PC-3 (cell line): ENCODE results near the gene WDR26. TPM values are rescaled to one million over a fixed set of nuclear protein-coding genes. Genes with fewer than 3 reads are reported as not detected.

Source experiments
- ATAC-seq: fragments of 200-7000 bp; cut with Tn5 transposase; 2 replicates; pipeline ENCODE4 v1.9.1; 2020; ENCODE audit warnings: mild to moderate bottlenecking, moderate library complexity
- BruUV-seq: library from RNA; stranded (reverse); fragments of 400-500 nt; replicated peaks from 2 replicates; lab custom pipeline; 2021; lab: Mats Ljungman, UMichigan
- CTCF ChIA-PET: fragments of 300-600 bp; sonication (Branson Sonifier 250); formaldehyde crosslinking; loops from one replicate; lab custom pipeline; 2022; ENCODE audit warnings: antibody characterized with exemption; lab: Charles Lee
- POLR2A ChIA-PET: fragments of 300-600 bp; sonication (Branson Sonifier 250); formaldehyde crosslinking; loops from one replicate; lab custom pipeline; 2022; ENCODE audit warnings: antibody characterized with exemption; ENCODE audit not compliant: unreplicated experiment; lab: Charles Lee
- DNase-seq: peaks from one replicate; pipeline ENCODE4 v3.0.0-alpha.2; 2015
- H2AFZ ChIP-seq: fragments of 300-600 bp; sonication (generic); 2 replicates; pipeline ENCODE4 v1.6.0; 2016; ENCODE audit warnings: antibody characterized with exemption, low read length
- H3F3A ChIP-seq: fragments of 300-600 bp; sonication (generic); one replicate; pipeline ENCODE4 v1.6.0; 2017; ENCODE audit warnings: antibody characterized with exemption, low read length, control low read depth, mild to moderate bottlenecking; ENCODE audit not compliant: unreplicated experiment
- H3K27ac ChIP-seq: fragments of 300-600 bp; sonication (generic); 2 replicates; pipeline ENCODE4 v1.5.1; 2016; ENCODE audit warnings: mild to moderate bottlenecking, low read length
- H3K27me3 ChIP-seq: fragments of 300-600 bp; sonication (generic); 2 replicates; pipeline ENCODE4 v1.6.1; 2016; ENCODE audit warnings: low read length, mixed read lengths
- H3K36me3 ChIP-seq: fragments of 300-600 bp; sonication (generic); 2 replicates; pipeline ENCODE4 v1.6.1; 2016; ENCODE audit warnings: low read depth, mixed run types, low read length, mixed read lengths
- H3K4me1 ChIP-seq: fragments of 300-600 bp; sonication (generic); 2 replicates; pipeline ENCODE4 v1.5.1; 2016; ENCODE audit warnings: low read length; ENCODE audit not compliant: insufficient read depth
- H3K4me2 ChIP-seq: fragments of 300-600 bp; sonication (generic); 2 replicates; pipeline ENCODE4 v1.6.0; 2016; ENCODE audit warnings: low read length
- H3K4me3 ChIP-seq: fragments of 300-600 bp; sonication (generic); 2 replicates; pipeline ENCODE4 v1.5.1; 2016; ENCODE audit warnings: mild to moderate bottlenecking, low read length, mixed read lengths
- H3K79me2 ChIP-seq: fragments of 300-600 bp; sonication (generic); 2 replicates; pipeline ENCODE4 v1.6.1; 2017; ENCODE audit warnings: low read length, mixed read lengths
- H3K9ac ChIP-seq: fragments of 300-600 bp; sonication (generic); 2 replicates; pipeline ENCODE4 v1.6.0; 2016; ENCODE audit warnings: mild to moderate bottlenecking, low read length
- H3K9me2 ChIP-seq: fragments of 300-600 bp; sonication (generic); replicated peaks from 2 replicates; pipeline ENCODE4 v1.6.1; 2016; ENCODE audit warnings: mixed run types, low read length, mixed read lengths
- H3K9me3 ChIP-seq: fragments of 300-600 bp; sonication (generic); 2 replicates; pipeline ENCODE4 v1.6.1; 2016; ENCODE audit warnings: low read length, mixed read lengths
- H4K20me1 ChIP-seq: fragments of 300-600 bp; sonication (generic); 2 replicates; pipeline ENCODE4 v1.6.1; 2016; ENCODE audit warnings: low read length, mixed read lengths
- CTCF ChIP-seq: fragments of 300-600 bp; sonication (generic); conservative IDR thresholded peaks from 2 replicates; pipeline ENCODE4 v1.5.1; 2017; ENCODE audit warnings: antibody characterized with exemption, low read depth, mild to moderate bottlenecking, low read length
- EZH2 ChIP-seq: fragments of 300-600 bp; sonication (generic); IDR thresholded peaks from one replicate; pipeline ENCODE4 v1.6.1; 2017; ENCODE audit warnings: antibody characterized with exemption, mild to moderate bottlenecking, low read length; ENCODE audit not compliant: unreplicated experiment
- EZH2phosphoT487 ChIP-seq: fragments of 300-600 bp; sonication (generic); IDR thresholded peaks from 2 replicates; pipeline ENCODE4 v1.6.1; 2018; ENCODE audit warnings: mild to moderate bottlenecking, antibody characterized with exemption, low read length, borderline replicate concordance
- intact Hi-C: fragments of 100-400 bp; cut with micrococcal nuclease; formaldehyde crosslinking; loops from 2 replicates; pipeline ENCODE4 v1.9.0; 2023
- microRNA-seq: library from miRNA; unstranded; fragments of <30 nt; microRNA quantifications from one replicate; pipeline ENCODE4 v1.1.0, GENCODE V29; 2020; ENCODE audit not compliant: unreplicated experiment
- total RNA-seq: library from RNA; depleted of rRNA; stranded (reverse); fragments of >200 nt; gene quantifications from 2 replicates; pipeline ENCODE4 v1.2.3, GENCODE V29; 2014; rRNA removed

Gene WDR26
- total RNA-seq, 1 experiment from 2014 or later = 40.7 TPM

GRCh38 chr1:224339442-224340033, 95.1 kb downstream of the WDR26 start:
- Histone ChIP-seq H3K79me2 (no peaks in the 10 kb centered on the region), H3K9ac (no peak overlapping the region), H2AFZ (no peak overlapping the region), H3K36me3 (no peaks in the 10 kb centered on the region; the same call in 1 of the 2 replicates), H3K4me2 (no peak overlapping the region), H3K9me3 (peaks cover 15% of the 10 kb centered on the region; the same call in 1 of the 2 replicates), H3K4me1 (peaks cover under 1% of the 10 kb centered on the region), H3F3A (no peaks in the 10 kb centered on the region), H3K27ac (no peak overlapping the region), H3K27me3 (no peaks in the 10 kb centered on the region), H3K4me3 (no peak overlapping the region), H3K9me2 (no peaks in the 10 kb centered on the region), H4K20me1 (no peaks in the 10 kb centered on the region)
- no peak for DNase-seq
- BruUV-seq = no TSS peak
- TF ChIP-seq CTCF = no peak
- no peak for TF ChIP-seq EZH2phosphoT487
- TF ChIP-seq EZH2 = no peak
- ChIA-PET POLR2A (no interaction called here), CTCF (no interaction called here)
- intact Hi-C loops = no loop called here
- ATAC-seq = no peak

DNA sequence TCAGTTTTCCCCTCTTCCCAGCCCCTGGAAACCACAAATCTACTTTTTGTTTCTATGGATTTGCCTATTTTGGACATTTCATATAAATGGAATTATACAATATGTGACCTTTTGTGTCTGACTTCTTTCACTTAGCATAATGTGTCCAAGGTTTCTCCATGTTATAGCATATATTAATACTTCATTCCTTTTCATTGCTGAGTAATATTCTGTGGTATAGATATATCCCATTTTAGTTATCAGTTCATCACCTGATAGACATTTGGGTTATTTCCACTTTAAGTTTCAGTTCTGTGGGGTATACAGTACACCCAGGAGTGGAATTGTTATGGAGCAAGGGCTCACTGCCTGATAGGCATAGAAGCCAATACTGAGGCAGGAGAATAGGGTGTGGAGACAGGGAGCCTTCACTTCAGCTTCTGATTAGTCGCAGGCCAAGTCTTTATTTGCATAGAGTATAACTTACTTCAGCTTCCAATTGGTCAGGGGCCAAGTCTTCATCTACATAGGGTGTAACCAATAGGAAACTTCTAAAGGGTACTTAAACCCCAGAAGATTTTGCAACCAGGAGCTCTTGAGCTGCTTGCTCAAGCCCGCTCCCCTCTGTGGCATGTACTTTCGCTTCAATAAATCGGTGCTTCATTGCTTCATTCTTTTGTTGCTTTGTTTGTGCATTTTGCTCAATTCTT, 96.3 kb downstream of the WDR26 start:
- Histone ChIP-seq H3K27me3 (no peaks in the 10 kb centered on the region), H3F3A (no peaks in the 10 kb centered on the region), H3K4me3 (no peak overlapping the region), H3K4me1 (peaks cover 13% of the 10 kb centered on the region), H3K9me3 (peaks cover 6% of the 10 kb centered on the region; the same call in 1 of the 2 replicates), H3K36me3 (no peaks in the 10 kb centered on the region; the same call in 1 of the 2 replicates), H2AFZ (no peak overlapping the region), H3K79me2 (no peaks in the 10 kb centered on the region), H3K4me2 (no peak overlapping the region), H3K27ac (no peak overlapping the region), H4K20me1 (no peaks in the 10 kb centered on the region), H3K9me2 (no peaks in the 10 kb centered on the region), H3K9ac (no peak overlapping the region)
- BruUV-seq = no TSS peak
- ATAC-seq = no peak
- no peak for DNase-seq
- ChIA-PET CTCF (no interaction called here), POLR2A (no interaction called here)
- intact Hi-C loops = no loop called here
- TF ChIP-seq EZH2phosphoT487 (no peak), EZH2 (no peak), CTCF (no peak)

Small RNAs within 50 kb of the gene (microRNA-seq; reads per million reads assigned to microRNA genes)
- gene MIR4742 = 3.0 reads per million, percentile 7 among the genes with 10 or more reads in this experiment

Other genes starting within 250 kb of the WDR26 start
- 26.6 and 37.1 TPM in 2 replicates for gene NVL, start 104.6 kb downstream of the WDR26 start, total RNA-seq
- 49.2 and 89.9 TPM in 2 replicates for gene CNIH4, start 77.9 kb downstream of the WDR26 start, total RNA-seq
- 5.6 and 7.4 TPM in 2 replicates for gene CNIH3, start 181.5 kb upstream of the WDR26 start, total RNA-seq